Tibial nerve (tissue), 3 donors: Measurements from ENCODE around the gene TPCN1.

Source experiments
- POLR2A ChIP-seq, 2 donors: fragments of 450-650 bp; IDR thresholded peaks; one replicate each; pipeline ENCODE4 v1.6.1; 2017; ENCODE audit warnings: antibody characterized with exemption in 2 of 2, mild to moderate bottlenecking in 2 of 2, moderate library complexity in 2 of 2
- TF ChIP-seq, protein P1 (sequence below), 5 experiments: fragments of 200-600 bp in 3 of 5; fragments of 450-650 bp in 2 of 5; sonication (generic) in 3 of 5; IDR thresholded peaks; one replicate each; pipeline ENCODE4 v1.5.1; 2016 to 2019; ENCODE audit warnings: antibody characterized with exemption in 5 of 5, mild to moderate bottlenecking in 3 of 5, moderate library complexity in 2 of 5

DNA sequence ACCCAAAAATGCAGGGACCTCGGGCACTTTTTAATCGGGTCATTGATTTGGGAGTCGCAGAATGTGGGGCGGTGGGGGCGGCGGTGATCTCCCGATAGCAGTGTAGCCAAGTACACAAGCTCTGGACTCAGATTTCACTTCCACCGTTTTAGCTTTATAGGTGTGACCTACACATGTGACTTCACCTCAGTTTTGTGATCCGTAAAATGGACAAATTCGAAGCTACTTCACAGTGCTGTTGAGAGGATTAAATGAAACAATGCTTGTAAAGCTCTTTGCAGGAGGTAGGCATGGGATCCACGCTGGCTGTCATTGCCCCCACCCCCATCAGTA, 35.3 kb upstream of the TPCN1 start:
- TF ChIP-seq, protein P1, sequence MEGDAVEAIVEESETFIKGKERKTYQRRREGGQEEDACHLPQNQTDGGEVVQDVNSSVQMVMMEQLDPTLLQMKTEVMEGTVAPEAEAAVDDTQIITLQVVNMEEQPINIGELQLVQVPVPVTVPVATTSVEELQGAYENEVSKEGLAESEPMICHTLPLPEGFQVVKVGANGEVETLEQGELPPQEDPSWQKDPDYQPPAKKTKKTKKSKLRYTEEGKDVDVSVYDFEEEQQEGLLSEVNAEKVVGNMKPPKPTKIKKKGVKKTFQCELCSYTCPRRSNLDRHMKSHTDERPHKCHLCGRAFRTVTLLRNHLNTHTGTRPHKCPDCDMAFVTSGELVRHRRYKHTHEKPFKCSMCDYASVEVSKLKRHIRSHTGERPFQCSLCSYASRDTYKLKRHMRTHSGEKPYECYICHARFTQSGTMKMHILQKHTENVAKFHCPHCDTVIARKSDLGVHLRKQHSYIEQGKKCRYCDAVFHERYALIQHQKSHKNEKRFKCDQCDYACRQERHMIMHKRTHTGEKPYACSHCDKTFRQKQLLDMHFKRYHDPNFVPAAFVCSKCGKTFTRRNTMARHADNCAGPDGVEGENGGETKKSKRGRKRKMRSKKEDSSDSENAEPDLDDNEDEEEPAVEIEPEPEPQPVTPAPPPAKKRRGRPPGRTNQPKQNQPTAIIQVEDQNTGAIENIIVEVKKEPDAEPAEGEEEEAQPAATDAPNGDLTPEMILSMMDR (IDR thresholded peaks at IDR 0.05), result no peak
- no peak for TF ChIP-seq POLR2A (IDR thresholded peaks at IDR 0.05)
